Measurements from ENCODE around the gene OAS3. TPM values are rescaled to one million over a fixed set of nuclear protein-coding genes. Genes with fewer than 3 reads are reported as not detected.

OAS3 gene
- total and polyA plus RNA-seq, 12 donors: 3.0 to 28.0 (median 8.5) TPM

GRCh38 chr12:113016796-113017195 is 78.5 kb downstream of the OAS3 start:
- DNase-seq: no peak
- H3K9me3 ChIP-seq: peaks cover 0 to under 1% (median 0%) of the 10 kb centered on the region in 11 donors
- H3K27me3 ChIP-seq: peaks cover 0 to 13% (median 0%) of the 10 kb centered on the region in 7 donors
- no peak overlapping the region for H3K27ac ChIP-seq
- TF ChIP-seq, protein P1, sequence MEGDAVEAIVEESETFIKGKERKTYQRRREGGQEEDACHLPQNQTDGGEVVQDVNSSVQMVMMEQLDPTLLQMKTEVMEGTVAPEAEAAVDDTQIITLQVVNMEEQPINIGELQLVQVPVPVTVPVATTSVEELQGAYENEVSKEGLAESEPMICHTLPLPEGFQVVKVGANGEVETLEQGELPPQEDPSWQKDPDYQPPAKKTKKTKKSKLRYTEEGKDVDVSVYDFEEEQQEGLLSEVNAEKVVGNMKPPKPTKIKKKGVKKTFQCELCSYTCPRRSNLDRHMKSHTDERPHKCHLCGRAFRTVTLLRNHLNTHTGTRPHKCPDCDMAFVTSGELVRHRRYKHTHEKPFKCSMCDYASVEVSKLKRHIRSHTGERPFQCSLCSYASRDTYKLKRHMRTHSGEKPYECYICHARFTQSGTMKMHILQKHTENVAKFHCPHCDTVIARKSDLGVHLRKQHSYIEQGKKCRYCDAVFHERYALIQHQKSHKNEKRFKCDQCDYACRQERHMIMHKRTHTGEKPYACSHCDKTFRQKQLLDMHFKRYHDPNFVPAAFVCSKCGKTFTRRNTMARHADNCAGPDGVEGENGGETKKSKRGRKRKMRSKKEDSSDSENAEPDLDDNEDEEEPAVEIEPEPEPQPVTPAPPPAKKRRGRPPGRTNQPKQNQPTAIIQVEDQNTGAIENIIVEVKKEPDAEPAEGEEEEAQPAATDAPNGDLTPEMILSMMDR (IDR thresholded peaks at IDR 0.05): no peak
- WGBS, 2 donors: 71% methylated on average over 5 of the region's 5 CpGs
- H3K36me3 ChIP-seq: peaks cover 0 to 4% (median 0%) of the 10 kb centered on the region in 9 donors
- no peak for ATAC-seq
- H3K4me1 ChIP-seq: peaks cover 0 to 6% (median 0%) of the 10 kb centered on the region in 9 donors
- H3K4me3 ChIP-seq: no peak overlapping the region
- intact Hi-C loops (cut with DNase I): no loop called here

GRCh38 chr12:113019025-113019424 is 80.8 kb downstream of the OAS3 start:
- intact Hi-C loops (cut with DNase I): no loop called here
- no peak for DNase-seq
- no peaks in the 10 kb centered on the region for H3K9me3 ChIP-seq
- peaks cover 0 to 20% (median 3%) of the 10 kb centered on the region in 7 donors for H3K27me3 ChIP-seq
- ATAC-seq: no peak
- H3K4me1 ChIP-seq: peaks cover 0 to 6% (median 0%) of the 10 kb centered on the region in 9 donors
- 16 to 33% methylated on average over 4 of the region's 4 CpGs for WGBS, 2 donors
- TF ChIP-seq, protein P1 (IDR thresholded peaks at IDR 0.05): no peak
- H3K36me3 ChIP-seq: no peaks in the 10 kb centered on the region
- H3K27ac ChIP-seq: no peak overlapping the region
- no peak overlapping the region for H3K4me3 ChIP-seq

DNA sequence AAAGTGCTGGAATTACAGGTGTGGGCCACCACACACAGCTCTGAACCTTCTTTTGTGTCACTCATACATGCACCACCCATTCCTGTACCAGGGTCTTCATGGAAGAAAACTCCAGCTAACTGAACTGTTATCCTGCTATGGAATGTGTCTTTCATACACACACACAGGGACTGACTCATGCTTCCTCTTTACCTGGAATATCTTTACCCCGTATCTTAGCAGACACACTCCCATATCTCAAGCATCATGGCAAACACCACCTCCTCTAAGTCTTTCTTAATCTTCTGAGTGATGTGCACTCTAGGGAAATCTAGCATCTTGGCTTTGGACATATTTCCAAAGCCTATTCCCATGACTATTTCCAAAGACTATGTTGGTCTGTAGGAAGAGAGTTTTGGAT is 83.2 kb downstream of the OAS3 start:
- ATAC-seq (no peak), DNase-seq (no peak)
- Histone ChIP-seq H3K27ac (no peak overlapping the region), H3K4me1 (peaks cover 0 to 6% (median 0%) of the 10 kb centered on the region in 9 donors), H3K27me3 (peaks cover 0 to 15% (median 3%) of the 10 kb centered on the region in 7 donors), H3K36me3 (no peaks in the 10 kb centered on the region), H3K4me3 (no peak overlapping the region), H3K9me3 (no peaks in the 10 kb centered on the region)
- 77 to 86% methylated on average over 1 of the region's 1 CpG for WGBS, 2 donors
- intact Hi-C loops (cut with DNase I): loop anchor here in 1 of 10 donors (10.0 kb wide), 1 partner anchor 127 kb away; no protein-coding TSS in a partner anchor
- TF ChIP-seq, protein P1 (IDR thresholded peaks at IDR 0.05): no peak

Other genes starting within 250 kb of the OAS3 start
- under 1 TPM in 2 of 10 donors, not detected in 8; 0.34 to 0.61 TPM for gene RPH3A, start 146.7 kb upstream of the OAS3 start, total RNA-seq
- gene RPH3A, start 146.7 kb upstream of the OAS3 start, polyA plus RNA-seq: under 1 TPM in 1 of 2 donors, not detected in 1; under 0.01 TPM
- gene OAS1, start 31.5 kb upstream of the OAS3 start, total RNA-seq: 10 to 100 TPM in 4 of 10 donors, 1 to 10 TPM in 6; 4.1 to 20.3 (median 7.2) TPM
- 1 to 10 TPM; 5.4 to 6.5 TPM for gene OAS1, start 31.5 kb upstream of the OAS3 start, polyA plus RNA-seq
- 10 to 100 TPM in 4 of 10 donors, 1 to 10 TPM in 6; 5.3 to 24.2 (median 9.4) TPM for gene OAS2, start 40.0 kb downstream of the OAS3 start, total RNA-seq
- gene OAS2, start 40.0 kb downstream of the OAS3 start, polyA plus RNA-seq: 1 to 10 TPM; 3.3 to 6.8 TPM
- gene DTX1, start 118.3 kb downstream of the OAS3 start, total RNA-seq: 1 to 10 TPM in 9 of 10 donors, under 1 TPM in 1; 0.94 to 6.4 (median 1.8) TPM
- gene DTX1, start 118.3 kb downstream of the OAS3 start, polyA plus RNA-seq: 1 to 10 TPM; 1.0 to 1.1 TPM
- gene RASAL1, start 197.3 kb downstream of the OAS3 start, total RNA-seq: not detected
- gene RASAL1, start 197.3 kb downstream of the OAS3 start, polyA plus RNA-seq: not detected
- gene CFAP73, start 211.2 kb downstream of the OAS3 start, total RNA-seq: not detected
- under 1 TPM in 1 of 2 donors, not detected in 1; 0.10 TPM for gene CFAP73, start 211.2 kb downstream of the OAS3 start, polyA plus RNA-seq
- 10 to 100 TPM; 33.3 to 46.5 (median 37.5) TPM for gene DDX54, start 247.0 kb downstream of the OAS3 start, total RNA-seq
- gene DDX54, start 247.0 kb downstream of the OAS3 start, polyA plus RNA-seq: 10 to 100 TPM; 16.5 to 52.7 TPM
- gene RITA1, start 247.2 kb downstream of the OAS3 start, total RNA-seq: 10 to 100 TPM; 11.9 to 20.8 (median 14.4) TPM
- gene RITA1, start 247.2 kb downstream of the OAS3 start, polyA plus RNA-seq: 1 to 10 TPM; 8.0 to 9.9 TPM